K562 (cell line): ENCODE results near the gene MPRIP. TPM values are rescaled to one million over a fixed set of nuclear protein-coding genes. Genes with fewer than 3 reads are reported as not detected.

ENCODE experiments used
- ATAC-seq: fragments of 200-7000 bp; cut with Tn5 transposase; 3 replicates; pipeline ENCODE4 v1.9.1; 2020; ENCODE audit warnings: moderate library complexity
- BruUV-seq: library from RNA; stranded (reverse); fragments of 400-500 nt; replicated peaks from 2 replicates; lab custom pipeline; 2021; lab: Mats Ljungman, UMichigan
- CTCF ChIA-PET: fragments of 300-600 bp; formaldehyde crosslinking; extraction: SDS; loops from one replicate; lab custom pipeline; 2021; ENCODE audit warnings: low intra/inter-chr PET ratio; lab: Yijun Ruan, JAX
- POLR2A ChIA-PET: fragments of 300-600, 350-650 bp; sonication (Branson Sonifier 250); formaldehyde crosslinking; extraction: SDS; loops from one replicate; lab custom pipeline; 2021; ENCODE audit warnings: antibody characterized with exemption, inconsistent platforms; lab: Yijun Ruan, JAX
- DNase-seq, 4 experiments: peaks; one replicate each; pipeline versions ENCODE4 v3.0.0 to v3.0.0-alpha.2; 2011 to 2018; ENCODE audit warnings: low spot score in 3 of 4, mixed read lengths in 3 of 4; ENCODE audit errors: extremely low read depth in 1 of 4
- FAIRE-seq: peaks from 2 replicates; lab custom pipeline; 2011; peaks lifted over from hg19 to GRCh38; lab: Jason Lieb, UNC
- H2AFZ ChIP-seq: 2 replicates; pipeline ENCODE4 v1.6.0; 2011; ENCODE audit warnings: low read depth, low read length, control low read depth, inconsistent platforms
- H3K27ac ChIP-seq: fragments of 200-600 bp; 3 replicates; pipeline ENCODE4 v1.8.0; 2011; ENCODE audit warnings: low read depth, mild to moderate bottlenecking, control low read depth, inconsistent platforms, low read length, moderate library complexity, mixed read lengths; ENCODE audit errors: extremely low read depth
- H3K27me3 ChIP-seq, 2 experiments: fragments of 300-600 bp in 1 of 2; 2 replicates in 1 of 2; 3 replicates in 1 of 2; pipeline versions ENCODE4 v1.6.0 to v1.8.0; 2011; ENCODE audit warnings: inconsistent platforms in 2 of 2, low read length in 2 of 2, mild to moderate bottlenecking in 1 of 2, mixed read lengths in 1 of 2, moderate library complexity in 1 of 2; ENCODE audit not compliant: control insufficient read depth in 2 of 2, insufficient read depth in 2 of 2
- H3K36me3 ChIP-seq: fragments of 300-600 bp; 3 replicates; pipeline ENCODE4 v1.8.0; 2011; ENCODE audit warnings: mild to moderate bottlenecking, low read length, inconsistent platforms; ENCODE audit not compliant: control insufficient read depth, insufficient read depth
- H3K4me1 ChIP-seq, 2 experiments: fragments of 200-600 bp in 1 of 2; replicated peaks in 1 of 2; 2 replicates in 1 of 2; 3 replicates in 1 of 2; pipeline versions ENCODE4 v1.5.1 to v1.8.0; 2011; ENCODE audit warnings: inconsistent platforms in 2 of 2, low read length in 2 of 2, mild to moderate bottlenecking in 1 of 2, mixed read lengths in 1 of 2, moderate library complexity in 1 of 2; ENCODE audit not compliant: control insufficient read depth in 2 of 2, insufficient read depth in 2 of 2
- H3K4me2 ChIP-seq: 2 replicates; pipeline ENCODE4 v1.6.1; 2011; ENCODE audit warnings: low read length, control low read depth, inconsistent platforms, mixed read lengths; ENCODE audit not compliant: insufficient read depth
- H3K4me3 ChIP-seq: fragments of 200-600 bp; sonication (generic), shearing (Covaris generic); 2 replicates; pipeline ENCODE4 v1.5.1; 2016; ENCODE audit warnings: control low read depth, inconsistent platforms
- H3K79me2 ChIP-seq: fragments of 200-600 bp; 3 replicates; pipeline ENCODE4 v1.8.0; 2011; ENCODE audit warnings: low read length, inconsistent platforms; ENCODE audit not compliant: control insufficient read depth, insufficient read depth
- H3K9ac ChIP-seq, 2 experiments: 2 replicates each; pipeline versions ENCODE4 v1.6.0 to v1.6.1; 2011; ENCODE audit warnings: low read depth in 2 of 2, low read length in 2 of 2, control low read depth in 1 of 2, inconsistent platforms in 1 of 2, mild to moderate bottlenecking in 1 of 2, mixed read lengths in 1 of 2; ENCODE audit not compliant: insufficient read depth in 1 of 2
- H3K9me1 ChIP-seq: one replicate; pipeline ENCODE4 v1.6.0; 2011; ENCODE audit warnings: inconsistent platforms, mild to moderate bottlenecking, low read length, moderate library complexity; ENCODE audit not compliant: control insufficient read depth, insufficient read depth
- H3K9me3 ChIP-seq: replicated peaks from 2 replicates; pipeline ENCODE4 v1.5.1; 2011; ENCODE audit warnings: low read depth, low read length, inconsistent platforms; ENCODE audit not compliant: control insufficient read depth, insufficient read depth
- H4K20me1 ChIP-seq: replicated peaks from 2 replicates; pipeline ENCODE4 v1.6.1; 2011; ENCODE audit warnings: low read length, inconsistent platforms, mixed read lengths; ENCODE audit not compliant: control insufficient read depth, insufficient read depth
- BCL6 ChIP-seq: fragments of 250-450 bp; sonication (Bioruptor Pico); IDR thresholded peaks from 2 replicates; pipeline ENCODE4 v1.4.0; 2020
- BHLHE40 ChIP-seq: IDR thresholded peaks from 2 replicates; pipeline ENCODE4 v1.6.1; 2011; ENCODE audit warnings: low read length, improper control_type of control experiment
- BRF1 ChIP-seq: IDR thresholded peaks from 3 replicates; pipeline ENCODE4 v1.6.1; 2011; ENCODE audit warnings: borderline replicate concordance, mild to moderate bottlenecking; ENCODE audit not compliant: insufficient read length; ENCODE audit errors: extremely low read depth
- CBFB ChIP-seq: sonication (generic); formaldehyde crosslinking; IDR thresholded peaks from 2 replicates; pipeline ENCODE4 v1.4.0; 2020; ENCODE audit warnings: mild to moderate bottlenecking, missing genetic modification reagents
- CBX1 ChIP-seq: sonication (generic); IDR thresholded peaks from 2 replicates; pipeline ENCODE4 v1.6.1; 2016; ENCODE audit warnings: antibody characterized with exemption, low read depth, mild to moderate bottlenecking
- CREBBP ChIP-seq: IDR thresholded peaks from one replicate; pipeline ENCODE4 v1.6.1; 2012; ENCODE audit warnings: low read depth, mild to moderate bottlenecking, control low read depth, inconsistent platforms, low read length
- FOXA1 ChIP-seq: fragments of 450-650 bp; IDR thresholded peaks from 2 replicates; pipeline ENCODE4 v1.6.1; 2016; ENCODE audit warnings: mild to moderate bottlenecking, borderline replicate concordance
- HMG20A ChIP-seq: fragments of 450-650 bp; formaldehyde crosslinking; conservative IDR thresholded peaks from 2 replicates; pipeline ENCODE4 v1.4.0; 2020; ENCODE audit warnings: mild to moderate bottlenecking, mixed read lengths
- KLF13 ChIP-seq: fragments of 450-650 bp; IDR thresholded peaks from 2 replicates; pipeline ENCODE4 v1.6.1; 2016; ENCODE audit warnings: missing genetic modification characterization, low read depth, mild to moderate bottlenecking, missing compliant biosample characterization, moderate library complexity, borderline replicate concordance
- MCM2 ChIP-seq: fragments of 450-650 bp; IDR thresholded peaks from 2 replicates; pipeline ENCODE4 v1.6.1; 2017; ENCODE audit warnings: low read depth, mild to moderate bottlenecking
- MCM5 ChIP-seq: fragments of 450-650 bp; IDR thresholded peaks from 2 replicates; pipeline ENCODE4 v1.6.1; 2016; ENCODE audit warnings: low read depth
- PHB2 ChIP-seq: fragments of 450-650 bp; IDR thresholded peaks from 2 replicates; pipeline ENCODE4 v1.6.1; 2017; ENCODE audit warnings: low read depth
- POLR2G ChIP-seq: fragments of 200-400 bp; formaldehyde crosslinking; IDR thresholded peaks from 2 replicates; pipeline ENCODE4 v1.6.1; 2017; ENCODE audit warnings: low read depth, mild to moderate bottlenecking, antibody characterized with exemption, low read length, moderate library complexity
- PYGO2 ChIP-seq: fragments of 450-650 bp; IDR thresholded peaks from 2 replicates; pipeline ENCODE4 v1.6.1; 2016; ENCODE audit warnings: mild to moderate bottlenecking, missing genetic modification characterization, moderate library complexity, missing compliant biosample characterization
- RBM22 ChIP-seq: fragments of 200-400 bp; formaldehyde crosslinking; IDR thresholded peaks from 2 replicates; pipeline ENCODE4 v1.6.1; 2018; ENCODE audit warnings: low read length, low read depth; ENCODE audit not compliant: poor library complexity, severe bottlenecking
- SOX6 ChIP-seq: fragments of 450-650 bp; IDR thresholded peaks from 2 replicates; pipeline ENCODE4 v1.6.1; 2014; ENCODE audit warnings: mild to moderate bottlenecking
- ZNF134 ChIP-seq: fragments of 250-450 bp; sonication (Bioruptor Pico); conservative IDR thresholded peaks from 2 replicates; pipeline ENCODE4 v1.4.0; 2020
- ZNF253 ChIP-seq: fragments of 250-450 bp; sonication (Bioruptor Pico); conservative IDR thresholded peaks from 2 replicates; pipeline ENCODE4 v1.6.1; 2021; ENCODE audit warnings: mild to moderate bottlenecking
- ZNF77 ChIP-seq: fragments of 250-450 bp; sonication (Bioruptor Pico); IDR thresholded peaks from 2 replicates; pipeline ENCODE4 v1.5.0; 2020
- ZNF785 ChIP-seq: fragments of 250-450 bp; sonication (Bioruptor Pico); IDR thresholded peaks from 2 replicates; pipeline ENCODE4 v1.4.0; 2020; ENCODE audit warnings: mild to moderate bottlenecking
- WGBS: fragments of 100-300 bp; shearing (Covaris generic); methylation state at CpG from one replicate; pipeline ENCODE4 v1.1.6; 2016; ENCODE audit warnings: low coverage, mixed read lengths; ENCODE audit not compliant: insufficient coverage; ENCODE audit errors: missing lambda C conversion rate; 5-methylcytosine and 5-hydroxymethylcytosine counted together
- in situ Hi-C: fragments of 300-500 bp; cut with MboI; formaldehyde crosslinking; loops from 4 replicates; pipeline ENCODE4 v1.15.0; 2018; ENCODE audit warnings: inconsistent platforms, mixed read lengths
- intact Hi-C: fragments of 100-400 bp; cut with micrococcal nuclease; formaldehyde crosslinking; loops from 2 replicates; pipeline ENCODE4 v1.14.2; 2022
- polyA plus RNA-seq, 8 experiments: library from polyadenylated mRNA; depleted of rRNA in 4 of 8; stranded (reverse) in 5 of 8; unstranded in 3 of 8; fragments of >200 nt; fragmentation: Nextera tagmentation in 2 of 8; fragmentation: Illumina TruSeq in 1 of 8; extraction: Ambion mirVana in 2 of 8; extraction: Trizol in 1 of 8; gene quantifications; 2 replicates each; pipeline versions ENCODE4 v1.2.1 to v1.2.3, GENCODE V29; 2011 to 2014; ENCODE audit warnings: inconsistent platforms in 1 of 8, missing spikeins in 1 of 8
- total RNA-seq, 7 experiments: library from RNA; depleted of rRNA in 6 of 7; stranded (reverse); fragments of >200 nt in 6 of 7; fragmentation: Illumina TruSeq in 2 of 7; extraction: Trizol in 2 of 7; gene quantifications; 2 replicates each; pipeline versions ENCODE4 v1.2.1 to v1.2.3, GENCODE V29; 2011 to 2021; ENCODE audit warnings: low replicate concordance in 1 of 7

The MPRIP gene
- total and polyA plus RNA-seq, 9 of the 15 experiments (the other 6 are each of a cell fraction or from before 2014, with no cell fraction given) = 10.0 to 72.6 (median 30.1) TPM

GRCh38 chr17:17143501-17143900 lies 101.2 kb downstream of the MPRIP start:
- H3K9ac ChIP-seq = no peak overlapping the region
- TF ChIP-seq POLR2G (0 out of 2 replicates have a peak, but pooled peaks have one; percentile 14), HMG20A (no peak), RBM22 (peak; percentile 39), BCL6 (CRISPR knock-in tag) (no peak), CREBBP (no peak), FOXA1 (no peak)
- no peaks in the 10 kb centered on the region for H3K9me3 ChIP-seq
- peaks cover 32% of the 10 kb centered on the region; the same call in 1 of the 3 replicates for H3K36me3 ChIP-seq
- in situ Hi-C loops (no loop called here), intact Hi-C loops (loop anchor here (5.0 to 10.0 kb wide), 2 partner anchors 141 to 171 kb away; no protein-coding TSS in a partner anchor)
- H3K9me1 ChIP-seq = no peaks in the 10 kb centered on the region
- H2AFZ ChIP-seq = no peak overlapping the region
- no peak overlapping the region for H3K4me3 ChIP-seq
- DNase-seq (no peak), ATAC-seq (no peak), FAIRE-seq (no peak)
- ChIA-PET CTCF (no interaction called here), POLR2A (interaction anchor here (0.7 kb wide), 1 partner anchor 700 kb away, joined by 3 read pairs; no protein-coding TSS in a partner anchor)
- no peak overlapping the region for H3K27ac ChIP-seq
- no peaks in the 10 kb centered on the region for H4K20me1 ChIP-seq
- no TSS peak for BruUV-seq
- H3K4me2 ChIP-seq = no peak overlapping the region
- H3K27me3 ChIP-seq = no peaks in the 10 kb centered on the region
- H3K4me1 ChIP-seq = peaks cover 0 to 7% of the 10 kb centered on the region in 2 experiments; a peak in 1 of 5 replicates
- WGBS = 85% methylated on average over 5 of the region's 19 CpGs
- no peaks in the 10 kb centered on the region for H3K79me2 ChIP-seq

DNA sequence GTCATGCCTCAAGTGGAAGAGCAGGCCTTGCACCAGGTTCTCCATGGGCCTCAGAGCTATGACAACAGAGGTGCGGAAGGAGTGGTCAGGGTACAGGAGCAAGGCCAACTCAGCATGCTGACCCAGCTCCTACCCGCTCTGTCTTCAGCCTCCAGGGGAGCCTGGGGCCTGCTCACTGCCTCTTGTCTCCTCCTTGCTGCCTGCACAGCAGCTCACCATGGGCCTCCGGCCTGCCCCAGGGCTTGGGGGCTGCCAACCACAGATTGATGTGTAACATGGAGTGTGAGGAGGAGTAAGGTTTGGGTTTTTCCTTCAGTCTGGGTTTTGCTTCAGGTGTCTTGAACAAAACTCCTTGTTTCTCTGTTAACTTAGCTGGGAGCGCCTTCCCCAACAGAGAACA lies 101.8 kb downstream of the MPRIP start:
- Histone ChIP-seq H3K27ac (no peak overlapping the region), H3K79me2 (no peaks in the 10 kb centered on the region), H3K9me3 (no peaks in the 10 kb centered on the region), H3K9me1 (no peaks in the 10 kb centered on the region), H4K20me1 (no peaks in the 10 kb centered on the region)
- no peak for FAIRE-seq
- TF ChIP-seq KLF13 (tag) (no peak), MCM5 (no peak), ZNF134 (CRISPR knock-in tag) (no peak), MCM2 (no peak), CBFB (no peak), SOX6 (no peak), PHB2 (no peak), ZNF253 (CRISPR knock-in tag) (no peak), CBX1 (no peak), BRF1 (no peak), ZNF77 (no peak), PYGO2 (no peak), ZNF785 (no peak), BHLHE40 (no peak)
- TF ChIP-seq, all 486 proteins: peak for 0
- peaks cover 35% of the 10 kb centered on the region; the same call in 1 of the 3 replicates for H3K36me3 ChIP-seq
- no TSS peak for BruUV-seq
- WGBS = 86% methylated on average over 4 of the region's 4 CpGs
- H3K9ac ChIP-seq = no peak overlapping the region; a peak in 1 of 4 replicates
- no peak for ATAC-seq
- no peak for DNase-seq
- H3K4me3 ChIP-seq = no peak overlapping the region
- H3K27me3 ChIP-seq = no peaks in the 10 kb centered on the region
- intact Hi-C loops (loop anchor here (5.0 to 10.0 kb wide), 2 partner anchors 142 to 171 kb away; no protein-coding TSS in a partner anchor), in situ Hi-C loops (no loop called here)
- no peak overlapping the region for H2AFZ ChIP-seq
- CTCF ChIA-PET = no interaction called here
- H3K4me1 ChIP-seq = peaks cover 0 to 7% of the 10 kb centered on the region in 2 experiments; a peak in 1 of 5 replicates
- H3K4me2 ChIP-seq = no peak overlapping the region
- POLR2A ChIA-PET = no interaction called here
